ENCODE measurements around the gene WIPF1. TPM values are rescaled to one million over a fixed set of nuclear protein-coding genes. Genes with fewer than 3 reads are reported as not detected.

WIPF1 gene
- total RNA-seq, 1 donor from 2014 or later, result 19.3 TPM

- Histone ChIP-seq H3K9ac (ENCODE audit: low read length) (no peak overlapping the region), H3K79me2 (ENCODE audit: insufficient read depth, low read length) (no peaks in the 10 kb centered on the region), H3K27ac (ENCODE audit: low read depth, low read length) (no peak overlapping the region), H3K4me3 (ENCODE audit: insufficient read depth, low read depth, low read length) (no peak overlapping the region), H3K9me3 (ENCODE audit: insufficient read depth, low read depth, low read length) (no peaks in the 10 kb centered on the region), H3K4me2 (ENCODE audit: low read length) (no peak overlapping the region), H3K36me3 (ENCODE audit: insufficient read depth, low read length) (no peaks in the 10 kb centered on the region), H3K27me3 (ENCODE audit: insufficient read depth, low read length) (peaks cover 3% of the 10 kb centered on the region), H3K4me1 (ENCODE audit: insufficient read depth, low read length) (no peaks in the 10 kb centered on the region), H4K20me1 (ENCODE audit: insufficient read depth, low read length) (no peaks in the 10 kb centered on the region), H2AFZ (ENCODE audit: low read depth, low read length) (no peak overlapping the region)
- Mint-ChIP-seq H3K27me3 (ENCODE audit: low read depth, unreplicated experiment) (no peaks in the 10 kb centered on the region), H3K4me3 (ENCODE audit: unreplicated experiment) (no peak overlapping the region), H3K4me1 (ENCODE audit: low read depth, unreplicated experiment) (no peaks in the 10 kb centered on the region), H3K36me3 (ENCODE audit: low read depth, unreplicated experiment) (no peaks in the 10 kb centered on the region), H3K9me3 (ENCODE audit: unreplicated experiment) (peaks cover 13% of the 10 kb centered on the region), H3K27ac (ENCODE audit: unreplicated experiment) (no peak overlapping the region)
- DNase-seq (ENCODE audit: low read depth), result no peak
- TF ChIP-seq EZH2 (IDR thresholded peaks at IDR 0.05; ENCODE audit: insufficient read depth, low read length) (no peak), CTCF (IDR thresholded peaks at IDR 0.05; ENCODE audit: insufficient read depth, low read depth, low read length) (no peak)
- no peak for FAIRE-seq
These were observed 70.4 kb downstream of the WIPF1 start for GRCh38 chr2:174527101-174527721.

DNA sequence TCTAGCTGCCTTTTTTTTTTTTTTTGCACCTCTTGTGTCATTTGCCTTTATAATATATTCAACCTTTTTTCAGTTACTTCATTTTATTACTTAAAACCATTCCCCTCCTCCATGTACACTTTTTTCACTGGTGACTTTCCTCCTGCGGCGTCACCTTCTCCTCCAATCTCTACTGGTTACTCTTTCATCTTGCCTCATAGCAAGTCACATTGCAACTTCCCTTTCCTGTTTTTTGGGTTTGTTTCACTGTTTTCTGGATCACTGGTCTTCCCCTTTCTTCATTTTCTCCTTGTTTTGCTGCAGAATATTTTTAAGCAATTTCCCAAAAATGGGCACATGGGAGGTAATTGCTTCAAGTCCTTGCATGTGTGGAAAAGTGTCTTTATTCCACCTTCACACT, 73.1 kb downstream of the WIPF1 start:
- Histone ChIP-seq H3K9me3 (ENCODE audit: insufficient read depth, low read depth, low read length) (no peaks in the 10 kb centered on the region), H3K27me3 (ENCODE audit: insufficient read depth, low read length) (peaks cover 6% of the 10 kb centered on the region), H3K9ac (ENCODE audit: low read length) (no peak overlapping the region), H3K4me1 (ENCODE audit: insufficient read depth, low read length) (no peaks in the 10 kb centered on the region), H3K79me2 (ENCODE audit: insufficient read depth, low read length) (no peaks in the 10 kb centered on the region), H3K4me3 (ENCODE audit: insufficient read depth, low read depth, low read length) (no peak overlapping the region), H3K4me2 (ENCODE audit: low read length) (no peak overlapping the region), H4K20me1 (ENCODE audit: insufficient read depth, low read length) (no peaks in the 10 kb centered on the region), H3K27ac (ENCODE audit: low read depth, low read length) (no peak overlapping the region), H3K36me3 (ENCODE audit: insufficient read depth, low read length) (no peaks in the 10 kb centered on the region), H2AFZ (ENCODE audit: low read depth, low read length) (no peak overlapping the region)
- no peaks in the 10 kb centered on the region for H3K36me3 Mint-ChIP-seq (ENCODE audit: low read depth, unreplicated experiment)
- no peaks in the 10 kb centered on the region for H3K4me1 Mint-ChIP-seq (ENCODE audit: low read depth, unreplicated experiment)
- TF ChIP-seq EZH2 (IDR thresholded peaks at IDR 0.05; ENCODE audit: insufficient read depth, low read length) (no peak), CTCF (IDR thresholded peaks at IDR 0.05; ENCODE audit: insufficient read depth, low read depth, low read length) (no peak)
- peaks cover 13% of the 10 kb centered on the region for H3K9me3 Mint-ChIP-seq (ENCODE audit: unreplicated experiment)
- FAIRE-seq (no peak), DNase-seq (ENCODE audit: low read depth) (no peak)
- H3K4me3 Mint-ChIP-seq (ENCODE audit: unreplicated experiment), result no peak overlapping the region
- H3K27me3 Mint-ChIP-seq (ENCODE audit: low read depth, unreplicated experiment), result no peaks in the 10 kb centered on the region
- no peak overlapping the region for H3K27ac Mint-ChIP-seq (ENCODE audit: unreplicated experiment)

- H3K4me3 Mint-ChIP-seq (ENCODE audit: unreplicated experiment), result no peak overlapping the region
- Histone ChIP-seq H3K4me2 (ENCODE audit: low read length) (no peak overlapping the region), H3K4me1 (ENCODE audit: insufficient read depth, low read length) (no peaks in the 10 kb centered on the region), H3K27ac (ENCODE audit: low read depth, low read length) (no peak overlapping the region), H3K9me3 (ENCODE audit: insufficient read depth, low read depth, low read length) (no peaks in the 10 kb centered on the region), H4K20me1 (ENCODE audit: insufficient read depth, low read length) (no peaks in the 10 kb centered on the region), H3K9ac (ENCODE audit: low read length) (no peak overlapping the region), H3K36me3 (ENCODE audit: insufficient read depth, low read length) (no peaks in the 10 kb centered on the region), H3K27me3 (ENCODE audit: insufficient read depth, low read length) (peaks cover 6% of the 10 kb centered on the region), H3K4me3 (ENCODE audit: insufficient read depth, low read depth, low read length) (no peak overlapping the region), H2AFZ (ENCODE audit: low read depth, low read length) (no peak overlapping the region), H3K79me2 (ENCODE audit: insufficient read depth, low read length) (no peaks in the 10 kb centered on the region)
- TF ChIP-seq EZH2 (IDR thresholded peaks at IDR 0.05; ENCODE audit: insufficient read depth, low read length) (no peak), CTCF (IDR thresholded peaks at IDR 0.05; ENCODE audit: insufficient read depth, low read depth, low read length) (no peak)
- H3K9me3 Mint-ChIP-seq (ENCODE audit: unreplicated experiment), result peaks cover 4% of the 10 kb centered on the region
- DNase-seq (ENCODE audit: low read depth) (no peak), FAIRE-seq (no peak)
- no peak overlapping the region for H3K27ac Mint-ChIP-seq (ENCODE audit: unreplicated experiment)
- no peaks in the 10 kb centered on the region for H3K36me3 Mint-ChIP-seq (ENCODE audit: low read depth, unreplicated experiment)
- H3K27me3 Mint-ChIP-seq (ENCODE audit: low read depth, unreplicated experiment), result no peaks in the 10 kb centered on the region
- H3K4me1 Mint-ChIP-seq (ENCODE audit: low read depth, unreplicated experiment), result no peaks in the 10 kb centered on the region
These were observed 75.1 kb downstream of the WIPF1 start for GRCh38 chr2:174522553-174522952.

Data from astrocyte (in vitro differentiated cells and primary cell).